Subcutaneous adipose tissue (tissue), 4 donors: ENCODE measurements around the gene RXFP2. TPM values are rescaled to one million over a fixed set of nuclear protein-coding genes. Genes with fewer than 3 reads are reported as not detected.

ENCODE experiments used
- CTCF ChIP-seq: fragments of 450-650 bp; IDR thresholded peaks from one replicate; pipeline ENCODE4 v1.5.1; 2016; ENCODE audit warnings: low read depth, mild to moderate bottlenecking, control low read depth, antibody characterized with exemption, moderate library complexity
- total RNA-seq, 4 donors: library from RNA; depleted of rRNA; stranded (reverse); fragments of >200 nt; gene quantifications; one replicate each; pipeline ENCODE4 v1.1.0, GENCODE V29; 2016

The RXFP2 gene
- total RNA-seq, 4 donors from 2014 or later = 0.33 to 1.1 (median 0.75) TPM; not detected in 1

DNA sequence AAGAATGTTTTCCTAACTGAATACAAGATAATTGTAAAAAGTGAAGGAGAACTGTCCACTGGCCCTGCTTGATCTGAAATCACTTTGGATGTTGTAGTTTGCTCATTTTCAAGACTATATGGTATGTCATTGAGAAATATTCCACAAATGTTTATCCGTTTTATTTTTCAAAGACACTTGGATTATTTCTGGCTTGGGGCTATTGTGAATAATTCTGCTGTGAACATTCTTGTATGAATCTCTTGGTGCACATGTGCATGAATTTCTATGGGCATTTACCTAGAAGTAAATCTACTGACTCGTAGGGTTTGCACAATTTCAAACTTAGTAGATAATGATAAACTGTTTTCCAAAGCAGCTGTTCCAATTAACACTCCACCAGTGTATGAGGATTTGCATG is 8.6 kb downstream of the RXFP2 start:
- TF ChIP-seq CTCF = no peak

- no peak for TF ChIP-seq CTCF
These were observed 10.6 kb downstream of the RXFP2 start for GRCh38 chr13:31749929-31750328.

- TF ChIP-seq CTCF = no peak
These were observed 15.9 kb downstream of the RXFP2 start for GRCh38 chr13:31755211-31755610.

- no peak for TF ChIP-seq CTCF
These were observed 16.5 kb downstream of the RXFP2 start for GRCh38 chr13:31755803-31756212.

- no peak for TF ChIP-seq CTCF
These were observed 17.0 kb downstream of the RXFP2 start for GRCh38 chr13:31756346-31756745.

GRCh38 chr13:31761951-31762350 is 22.6 kb downstream of the RXFP2 start:
- no peak for TF ChIP-seq CTCF

DNA sequence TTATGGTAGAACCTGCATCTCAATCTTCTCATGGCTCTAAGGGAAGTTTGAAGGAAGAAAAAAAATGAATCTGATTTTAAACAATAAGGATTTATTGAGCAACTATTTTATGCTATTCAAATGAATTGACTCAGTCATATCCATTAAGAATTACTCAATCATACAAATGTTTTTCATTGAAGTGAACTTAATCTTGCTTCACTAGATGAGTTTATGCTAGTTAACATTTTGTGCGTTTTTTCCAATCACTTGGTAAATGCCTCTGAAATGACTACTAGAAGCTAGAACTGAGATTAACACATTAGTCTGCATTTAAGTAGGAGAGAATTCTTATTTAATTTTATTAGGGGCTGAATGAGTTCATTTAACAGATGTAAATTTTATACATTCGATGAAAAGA is 25.2 kb downstream of the RXFP2 start:
- no peak for TF ChIP-seq CTCF
